Stimulated activated CD4-positive, alpha-beta T cell treated with anti-CD3 and anti-CD28 coated beads, Interleukin-12 subunit alpha, Interleukin-12 subunit beta, amount 100 ng/mL, for 48 hours (primary cell): Measurements from ENCODE around the gene APOBEC3F.
"Not testable (repeated sequence)": the region's sequence is repeated elsewhere in the genome, so short reads cannot be mapped to it uniquely, and the experiment has no call there.

ENCODE experiments used
- DNase-seq, 3 donors: peaks; one replicate each; pipeline ENCODE4 v3.0.0-alpha.2; 2020; ENCODE audit warnings: low read depth in 2 of 3, low spot score in 1 of 3

The APOBEC3F gene

DNA sequence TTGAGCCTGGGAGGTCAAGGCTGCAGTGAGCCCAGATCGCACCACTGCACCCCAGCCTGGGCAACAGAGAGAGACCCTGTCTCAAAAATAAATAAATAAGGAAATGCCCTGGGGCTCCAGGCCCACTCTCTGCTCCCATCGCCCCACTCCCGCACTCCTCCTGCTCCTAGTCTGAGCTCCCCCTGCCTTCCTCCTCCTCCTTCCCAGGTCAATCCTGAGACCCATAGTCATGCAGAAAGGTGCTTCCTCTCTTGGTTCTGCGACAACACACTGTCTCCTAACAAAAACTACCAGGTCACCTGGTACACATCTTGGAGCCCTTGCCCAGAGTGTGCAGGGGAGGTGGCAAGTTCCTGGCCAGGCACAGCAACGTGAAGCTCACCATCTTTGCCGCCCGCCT, 29.5 kb downstream of the APOBEC3F start:
- DNase-seq: no peak

DNA sequence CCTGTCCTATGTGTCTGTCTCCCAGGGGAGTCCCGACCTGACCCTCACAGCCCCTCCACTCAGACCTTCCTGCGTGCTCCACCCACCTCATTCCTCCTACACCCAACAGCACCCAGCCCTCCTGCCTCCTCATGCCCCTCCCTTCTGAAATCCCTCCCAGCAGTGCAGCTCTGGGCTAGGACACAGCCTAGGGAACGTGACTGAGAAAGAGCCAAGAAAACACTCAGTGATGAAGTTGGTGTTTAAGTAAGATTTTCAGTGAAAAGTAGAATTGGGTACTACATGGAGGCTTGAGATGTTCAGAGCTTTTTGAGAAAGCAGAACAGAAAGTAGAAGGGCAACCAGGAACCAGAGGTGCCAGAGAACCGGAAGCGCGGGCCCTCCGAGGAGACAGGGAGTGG, 31.9 kb downstream of the APOBEC3F start:
- DNase-seq: not testable (repeated sequence)

DNA sequence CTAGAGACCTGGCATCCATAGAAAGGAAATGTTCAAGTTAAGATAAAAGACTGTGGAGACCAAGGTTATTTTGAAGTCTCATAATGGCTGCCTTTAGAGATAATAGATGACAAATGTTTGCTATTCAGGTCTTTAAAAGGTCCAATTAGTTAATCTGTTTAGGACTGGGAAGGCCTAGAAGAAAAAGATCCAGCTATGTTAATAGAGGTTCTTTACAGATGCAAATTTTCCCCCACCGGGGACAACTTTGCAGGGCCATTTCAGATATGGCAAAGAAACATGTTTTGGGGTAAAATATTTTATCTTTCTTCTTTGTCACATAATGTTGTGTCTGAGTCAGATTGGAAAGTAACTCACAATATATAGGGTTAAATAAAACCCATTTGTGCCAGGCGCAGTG, 33.3 kb downstream of the APOBEC3F start:
- DNase-seq: no peak

DNA sequence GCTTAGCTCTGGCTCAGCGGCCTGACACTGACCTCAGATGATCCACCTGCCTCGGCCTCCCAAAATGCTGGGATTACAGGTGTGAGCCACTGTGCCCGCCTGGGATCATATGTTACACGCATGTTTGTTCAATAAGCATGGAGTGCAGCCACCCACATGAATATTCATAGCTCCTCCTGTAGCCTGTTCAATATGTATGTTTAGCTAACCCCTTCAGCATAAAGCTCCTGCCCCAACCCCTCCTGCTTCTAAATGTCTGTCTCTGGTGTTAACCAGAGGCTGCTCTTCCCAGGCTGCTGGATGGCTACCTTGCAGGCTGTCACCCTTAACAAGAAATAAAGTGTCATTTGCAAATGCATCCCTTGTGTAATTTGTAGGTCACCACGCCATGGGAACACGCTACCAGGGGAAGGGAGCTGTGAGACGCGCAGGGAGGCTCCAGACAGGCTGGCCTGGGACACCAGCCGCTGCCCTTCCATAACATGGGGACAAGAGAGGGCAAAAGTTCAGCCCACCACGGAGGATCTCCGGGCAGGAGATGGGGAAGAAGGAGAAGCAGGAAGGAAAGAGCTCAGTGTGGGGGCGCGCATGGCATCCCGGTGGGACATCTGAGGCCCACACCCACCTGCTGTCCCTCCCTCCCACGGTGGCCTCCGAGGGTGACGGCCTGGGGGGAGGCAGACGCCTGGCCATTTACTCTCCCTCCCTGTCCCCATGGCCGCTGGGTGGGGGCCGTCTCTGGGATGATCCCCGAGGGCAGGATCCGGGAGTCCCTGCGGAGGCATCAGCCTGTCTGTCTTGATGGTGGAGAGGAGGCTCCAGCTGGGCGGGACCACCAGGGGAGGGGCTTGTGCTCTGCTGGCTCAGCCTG, 35.7 kb downstream of the APOBEC3F start:
- DNase-seq: not testable (repeated sequence)

DNA sequence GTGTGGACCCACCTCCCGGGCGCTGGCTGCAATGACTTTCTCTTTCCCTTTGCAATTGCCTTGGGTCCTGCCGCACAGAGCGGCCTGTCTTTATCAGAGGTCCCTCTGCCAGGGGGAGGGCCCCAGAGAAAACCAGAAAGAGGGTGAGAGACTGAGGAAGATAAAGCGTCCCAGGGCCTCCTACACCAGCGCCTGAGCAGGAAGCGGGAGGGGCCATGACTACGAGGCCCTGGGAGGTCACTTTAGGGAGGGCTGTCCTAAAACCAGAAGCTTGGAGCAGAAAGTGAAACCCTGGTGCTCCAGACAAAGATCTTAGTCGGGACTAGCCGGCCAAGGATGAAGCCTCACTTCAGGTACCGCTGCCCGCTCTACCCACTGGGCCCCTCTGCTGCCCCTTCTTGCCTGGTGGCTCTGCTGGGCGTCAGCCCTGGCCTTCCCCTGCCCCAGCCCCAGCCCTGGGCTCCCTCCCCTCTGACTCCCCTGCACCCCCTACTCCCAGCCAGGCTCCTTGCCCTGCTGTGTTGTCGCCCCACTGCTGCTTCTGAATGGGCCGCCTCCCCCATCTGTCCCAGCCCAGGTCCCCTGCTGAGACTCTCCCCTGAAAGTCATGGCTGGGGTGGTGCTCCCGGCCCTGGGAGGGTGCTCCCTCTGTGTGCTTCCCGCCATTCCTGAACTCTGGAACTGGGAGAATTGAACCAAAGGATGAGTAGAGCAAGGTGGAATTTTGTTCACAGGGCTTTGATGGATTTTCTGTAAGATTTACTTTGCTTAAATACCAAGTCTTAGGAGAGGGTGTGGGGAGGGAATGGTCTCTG, 36.6 kb downstream of the APOBEC3F start, which contains the start of gene APOBEC3G:
APOBEC3G (plus strand) TSS at position 250 of the 815 bp plus-strand sequence; CDS start at position 337, 87 bp downstream.
- peak in 1 of 3 donors; percentile 25 for DNase-seq

DNA sequence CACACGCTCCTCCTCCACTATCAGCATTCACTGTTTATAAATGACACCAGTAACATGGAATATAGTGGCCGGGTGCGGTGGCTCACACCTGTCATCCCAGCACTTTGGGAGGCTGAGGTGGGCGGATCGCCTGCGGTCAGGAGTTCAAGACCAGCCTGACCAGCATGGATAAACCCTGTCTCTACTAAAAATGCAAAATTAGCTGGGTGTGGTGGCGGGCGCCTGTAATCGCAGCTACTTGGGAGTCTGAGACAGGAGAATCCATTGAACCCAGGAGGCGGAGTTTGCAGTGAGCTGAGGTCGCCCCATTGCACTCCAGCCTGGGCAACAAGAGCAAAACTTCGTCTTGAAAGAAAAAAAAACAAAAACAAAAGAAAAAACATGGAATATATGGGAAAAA, 37.2 kb downstream of the APOBEC3F start:
- DNase-seq: not testable (repeated sequence)

DNA sequence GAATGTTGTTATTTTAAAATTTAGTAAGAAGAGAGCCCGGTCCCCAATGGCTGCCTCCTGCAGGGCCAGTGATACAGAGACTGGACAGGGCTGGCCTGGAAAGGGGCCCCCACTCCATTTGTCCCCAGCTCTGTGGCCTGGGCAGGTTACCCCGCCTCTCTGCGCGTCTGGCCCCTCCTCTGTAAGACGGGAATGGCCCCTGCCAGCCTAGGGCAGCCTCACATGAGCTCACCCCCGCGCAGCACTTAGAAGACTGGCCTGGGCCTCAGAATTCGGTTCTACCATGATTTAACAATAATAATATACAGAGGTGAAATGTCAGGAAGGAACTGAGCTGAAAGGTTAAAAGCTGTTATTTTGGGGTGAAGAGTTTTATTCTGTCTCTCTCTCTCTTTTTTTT, 37.7 kb downstream of the APOBEC3F start:
- no peak for DNase-seq

DNA sequence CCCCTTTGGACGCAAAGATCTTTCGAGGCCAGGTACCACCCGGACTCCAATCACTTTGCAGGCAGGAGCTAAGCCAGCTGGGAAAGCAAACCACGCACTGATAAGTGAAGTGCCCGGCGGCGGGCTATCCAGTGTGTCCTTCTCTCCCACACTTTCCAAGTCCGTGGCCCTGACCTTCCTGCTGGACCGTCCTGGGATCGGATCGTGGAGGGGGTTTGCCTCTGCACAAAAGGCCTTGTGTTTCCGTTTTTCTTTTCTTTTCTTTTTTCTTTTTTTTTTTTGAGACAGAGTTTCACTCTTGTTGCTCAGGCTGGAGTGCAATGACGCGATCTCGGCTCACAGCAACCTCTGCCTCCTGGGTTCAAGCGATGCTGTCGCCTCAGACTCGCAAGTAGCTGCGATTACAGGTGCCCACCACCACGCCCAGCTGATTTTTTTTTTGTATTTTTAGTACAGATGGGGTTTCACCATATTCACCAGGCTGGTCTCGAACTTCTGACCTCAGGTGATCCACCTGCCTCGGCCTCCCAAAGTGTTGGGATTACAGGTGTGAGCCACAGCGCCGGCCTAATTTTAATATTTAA, 38.5 kb downstream of the APOBEC3F start:
- DNase-seq: not testable (repeated sequence)

DNA sequence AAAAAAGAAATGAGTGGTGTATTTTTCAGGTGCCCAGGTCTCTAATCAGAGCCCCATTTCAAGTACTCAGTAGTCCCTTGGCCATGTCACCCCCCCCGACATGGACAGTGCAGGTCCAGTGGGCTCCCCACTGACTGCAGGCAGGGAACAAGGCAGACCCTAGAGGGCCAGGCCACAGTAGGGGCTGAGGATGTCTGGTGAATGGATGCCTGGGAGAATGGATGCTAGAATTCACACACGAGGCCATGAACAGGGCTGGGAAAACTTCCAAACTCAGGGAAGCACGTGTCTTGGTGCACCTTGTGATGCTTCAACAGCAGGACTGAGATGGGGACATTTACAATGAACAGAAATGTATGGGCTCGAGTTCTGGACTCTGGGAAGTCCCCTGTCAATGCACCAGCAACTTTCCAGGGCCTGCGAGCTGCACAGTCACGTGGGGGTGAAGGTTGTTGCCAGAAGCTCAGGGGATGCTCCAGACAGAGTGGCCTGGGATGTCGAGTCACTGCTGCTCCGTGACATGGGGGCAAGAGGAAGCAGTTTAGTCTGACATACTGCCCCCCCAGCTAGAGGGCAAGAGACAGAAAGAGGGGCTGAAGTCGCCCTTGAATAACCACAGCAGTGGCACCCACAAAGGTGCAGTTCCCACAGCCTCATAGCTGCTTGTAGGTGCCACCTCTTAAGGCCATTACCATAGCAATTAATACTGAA, 39.5 kb downstream of the APOBEC3F start:
- DNase-seq: no peak

DNA sequence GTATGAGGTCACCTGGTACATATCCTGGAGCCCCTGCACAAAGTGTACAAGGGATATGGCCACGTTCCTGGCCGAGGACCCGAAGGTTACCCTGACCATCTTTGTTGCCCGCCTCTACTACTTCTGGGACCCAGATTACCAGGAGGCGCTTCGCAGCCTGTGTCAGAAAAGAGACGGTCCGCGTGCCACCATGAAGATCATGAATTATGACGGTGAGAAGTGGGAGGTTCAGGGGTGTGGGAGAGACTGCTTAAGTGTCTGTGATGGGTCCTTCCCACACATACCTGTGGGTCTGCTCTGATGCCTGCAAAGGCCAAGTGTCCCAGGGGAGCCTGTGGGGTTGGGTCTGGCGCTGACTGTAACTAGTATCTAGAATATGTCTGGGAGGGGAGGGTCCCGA, 40.4 kb downstream of the APOBEC3F start:
- DNase-seq: no peak

DNA sequence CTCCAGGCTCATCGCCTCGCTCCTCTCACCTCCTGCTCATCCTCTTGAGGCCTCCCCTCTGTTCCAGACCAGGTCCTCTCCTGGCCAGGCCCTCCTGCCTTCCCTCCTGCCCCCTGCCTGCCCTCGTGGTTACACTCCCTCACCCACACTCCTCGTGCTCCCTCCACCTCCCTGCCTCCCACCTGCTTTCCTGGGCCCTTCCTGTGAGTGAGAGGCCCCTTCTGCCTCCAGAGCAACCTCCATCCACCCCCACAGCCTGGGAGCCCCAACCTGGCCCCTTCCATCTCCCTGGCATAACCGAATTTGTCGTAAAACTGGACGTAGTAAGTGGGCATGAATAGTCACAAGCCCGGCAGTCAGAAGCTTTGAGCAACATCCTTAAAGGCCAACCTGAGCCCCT, 40.9 kb downstream of the APOBEC3F start:
- no peak for DNase-seq

DNA sequence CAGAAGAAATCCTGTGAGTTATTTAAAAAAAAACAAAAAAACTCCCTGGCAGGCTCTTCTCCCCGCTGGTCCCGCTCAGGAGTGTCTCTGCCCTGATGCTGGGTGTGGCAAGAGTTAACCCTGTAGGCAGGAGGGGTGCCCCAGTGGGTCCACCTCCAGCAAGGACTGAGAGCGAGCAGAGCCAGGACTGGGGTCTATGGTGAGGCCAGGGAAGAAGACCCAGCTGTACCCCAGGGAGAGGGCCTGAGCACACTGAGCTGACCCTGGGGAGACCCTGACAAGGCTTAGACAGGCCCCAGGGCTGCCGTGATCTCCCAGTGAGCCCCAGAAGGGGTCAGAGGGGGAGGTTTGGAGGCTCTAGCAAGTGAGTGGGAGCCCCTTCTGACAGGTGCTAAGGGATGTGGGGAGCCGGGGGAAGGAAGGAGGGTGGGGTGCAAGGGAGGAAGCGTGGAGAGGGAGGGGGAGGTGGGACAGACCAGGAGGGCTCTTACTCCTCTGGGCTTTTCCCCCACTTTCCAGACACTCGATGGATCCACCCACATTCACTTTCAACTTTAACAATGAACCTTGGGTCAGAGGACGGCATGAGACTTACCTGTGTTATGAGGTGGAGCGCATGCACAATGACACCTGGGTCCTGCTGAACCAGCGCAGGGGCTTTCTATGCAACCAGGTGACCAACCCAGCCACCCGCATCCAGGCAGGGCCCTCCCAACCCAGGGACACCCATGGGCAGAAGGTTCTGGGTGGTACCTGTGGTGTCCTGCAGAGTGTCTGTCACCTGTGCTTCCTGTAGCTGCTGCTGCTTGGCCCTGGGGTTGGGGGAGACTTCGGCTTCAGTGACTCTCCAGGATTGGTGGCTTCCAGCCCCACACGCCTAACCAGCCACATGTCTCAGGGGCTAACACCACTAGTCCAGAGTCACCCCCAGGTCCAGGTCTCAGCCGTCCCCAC, 42.8 kb downstream of the APOBEC3F start:
- DNase-seq: no peak

DNA sequence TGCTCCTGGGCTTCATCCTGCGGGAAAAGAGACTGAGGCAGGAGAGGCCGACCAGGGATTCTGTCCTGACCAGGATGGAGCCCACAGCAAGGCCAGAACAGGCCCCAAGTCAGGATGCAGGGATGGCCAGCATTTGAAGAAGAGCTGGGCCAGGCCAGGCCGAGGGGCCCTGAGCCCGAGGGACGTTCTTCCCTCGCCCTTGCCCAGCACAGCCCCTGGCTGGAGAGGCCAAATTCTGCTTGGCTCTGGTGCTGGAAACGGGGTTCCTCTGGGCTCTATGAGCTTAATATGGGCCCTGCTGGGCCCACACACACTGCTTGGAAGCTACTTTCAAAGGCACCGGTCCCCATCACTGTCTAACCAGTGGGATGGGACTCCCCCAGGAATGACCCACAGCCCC, 44.0 kb downstream of the APOBEC3F start:
- no peak for DNase-seq

DNA sequence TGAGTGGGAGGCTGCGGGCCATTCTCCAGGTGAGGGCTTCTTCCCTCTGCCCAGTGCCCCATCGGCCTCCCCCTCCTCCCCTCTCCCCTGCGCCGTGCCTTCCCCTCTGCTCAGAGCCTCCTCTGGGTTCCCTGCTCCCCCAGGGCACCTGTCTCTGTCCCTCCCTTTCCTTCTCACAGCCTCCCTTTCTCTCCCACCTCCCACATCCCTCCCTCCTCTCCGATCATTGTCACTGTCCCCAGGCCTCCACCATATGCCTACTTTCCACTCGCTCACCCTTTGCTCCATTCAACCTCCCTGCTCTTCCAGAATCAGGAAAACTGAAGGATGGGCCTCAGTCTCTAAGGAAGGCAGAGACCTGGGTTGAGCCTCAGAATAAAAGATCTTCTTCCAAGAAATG, 46.4 kb downstream of the APOBEC3F start:
- DNase-seq: no peak

DNA sequence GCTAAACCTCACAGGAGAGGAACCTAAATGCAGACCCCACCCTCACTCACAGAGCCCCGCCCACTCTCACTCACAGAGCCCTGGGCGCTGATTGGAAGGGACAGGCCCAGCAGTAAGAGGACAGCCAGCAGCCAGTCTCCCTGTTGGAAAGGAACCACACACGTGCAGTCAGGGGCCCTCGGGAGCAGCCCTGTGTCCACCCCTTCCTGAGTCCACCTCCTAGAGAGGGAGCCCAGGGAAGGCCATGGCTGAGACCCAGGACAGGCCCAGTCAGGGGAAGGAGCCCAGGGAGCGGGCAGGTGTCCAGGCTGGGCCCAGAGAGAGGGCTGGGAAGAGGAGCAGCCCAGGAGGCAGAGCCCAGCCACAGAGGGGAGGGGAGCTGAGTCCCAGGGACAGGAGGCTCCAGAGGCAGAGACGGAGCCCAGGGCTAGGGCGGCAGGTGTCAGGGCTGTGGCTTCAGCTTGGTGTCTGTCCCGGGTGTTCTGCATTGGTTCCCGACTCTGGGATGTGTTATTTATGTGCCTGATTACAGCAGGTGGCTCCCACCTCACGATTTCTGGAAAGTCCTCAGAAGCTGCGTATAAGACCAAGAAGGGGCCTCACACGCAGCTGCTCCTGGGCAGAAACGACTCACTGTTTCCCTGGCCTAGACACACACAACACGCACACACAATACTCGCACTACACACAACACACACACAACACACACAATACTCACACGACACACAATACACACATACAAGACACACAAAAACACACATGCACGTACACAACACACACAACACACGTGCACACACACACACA, 47.4 kb downstream of the APOBEC3F start:
- no peak for DNase-seq

DNA sequence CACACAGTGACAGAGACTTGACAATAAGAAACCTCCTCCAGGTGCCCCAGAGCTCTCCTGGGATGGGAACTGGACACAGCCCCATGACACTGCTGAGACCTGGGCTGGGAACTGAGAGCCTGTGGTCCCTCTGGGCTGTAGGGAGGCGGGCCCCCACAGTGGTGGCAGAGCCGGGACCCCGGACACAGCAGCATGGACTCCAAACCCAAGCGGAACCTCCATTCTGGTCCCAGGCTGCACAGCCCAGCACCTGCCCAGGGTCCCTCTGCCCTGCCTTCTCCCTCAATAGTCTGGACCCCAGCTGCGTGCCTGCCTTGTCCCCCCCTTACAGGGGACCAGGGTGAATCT, 48.0 kb downstream of the APOBEC3F start:
- DNase-seq: no peak

DNA sequence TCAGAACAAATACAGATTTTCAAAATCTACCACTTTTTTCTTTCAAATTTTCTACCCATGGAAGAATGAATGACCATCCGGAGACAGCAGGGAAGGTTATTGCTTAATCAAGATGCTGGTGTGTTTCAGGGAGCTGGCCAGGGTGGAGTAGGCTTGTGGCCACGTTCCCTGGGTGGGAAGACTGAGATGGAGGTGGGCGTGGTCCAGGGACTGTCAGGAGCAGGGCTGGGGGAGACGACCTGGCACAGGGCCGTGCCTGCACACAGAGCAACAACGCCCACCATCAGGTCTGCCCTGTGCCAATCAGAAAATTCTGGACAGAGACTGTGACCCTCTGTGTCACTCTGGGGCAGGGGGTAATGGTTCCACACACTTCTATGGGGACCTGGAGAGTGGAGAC, 49.3 kb downstream of the APOBEC3F start:
- no peak for DNase-seq

DNA sequence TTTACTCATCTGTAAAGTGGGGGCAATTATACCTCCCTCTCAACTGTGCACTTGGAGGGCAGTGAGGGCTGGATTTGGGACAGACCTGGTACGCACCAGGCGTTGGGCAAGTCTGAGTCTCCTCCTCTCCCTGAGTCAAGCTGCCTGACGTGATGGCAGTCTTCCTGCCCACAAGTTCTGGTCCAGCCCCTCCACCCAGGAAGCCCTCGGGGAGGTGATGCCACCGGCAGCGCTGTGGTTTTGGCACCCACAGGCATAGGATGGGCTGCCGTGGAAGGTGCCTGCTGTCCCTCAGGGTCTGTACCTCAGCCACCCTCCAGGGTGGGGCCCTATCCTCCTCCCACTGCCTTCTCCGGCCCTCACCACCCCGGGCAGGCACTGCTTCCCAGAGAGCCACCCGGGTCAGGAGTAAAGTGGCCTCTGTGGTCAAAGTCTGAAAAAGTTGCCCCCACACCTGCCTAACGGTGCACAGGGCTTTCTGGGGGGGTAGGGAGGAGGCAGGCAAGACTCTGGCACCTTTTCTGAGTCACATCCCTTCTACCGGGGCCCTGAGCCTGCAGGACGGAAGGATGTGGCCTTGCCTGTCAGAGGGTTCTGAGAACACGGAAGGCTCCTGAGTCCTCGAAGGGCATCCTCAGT, 49.9 kb downstream of the APOBEC3F start:
- peak; percentile 65 to 78 (median 74) for DNase-seq
